ENCODE data around the gene WDPCP.
A peak's percentile ranks its signal among the peaks of the same experiment; 100 is the strongest.
"Not testable (repeated sequence)": the region's sequence is repeated elsewhere in the genome, so short reads cannot be mapped to it uniquely, and the experiment has no call there.

The WDPCP gene

DNA sequence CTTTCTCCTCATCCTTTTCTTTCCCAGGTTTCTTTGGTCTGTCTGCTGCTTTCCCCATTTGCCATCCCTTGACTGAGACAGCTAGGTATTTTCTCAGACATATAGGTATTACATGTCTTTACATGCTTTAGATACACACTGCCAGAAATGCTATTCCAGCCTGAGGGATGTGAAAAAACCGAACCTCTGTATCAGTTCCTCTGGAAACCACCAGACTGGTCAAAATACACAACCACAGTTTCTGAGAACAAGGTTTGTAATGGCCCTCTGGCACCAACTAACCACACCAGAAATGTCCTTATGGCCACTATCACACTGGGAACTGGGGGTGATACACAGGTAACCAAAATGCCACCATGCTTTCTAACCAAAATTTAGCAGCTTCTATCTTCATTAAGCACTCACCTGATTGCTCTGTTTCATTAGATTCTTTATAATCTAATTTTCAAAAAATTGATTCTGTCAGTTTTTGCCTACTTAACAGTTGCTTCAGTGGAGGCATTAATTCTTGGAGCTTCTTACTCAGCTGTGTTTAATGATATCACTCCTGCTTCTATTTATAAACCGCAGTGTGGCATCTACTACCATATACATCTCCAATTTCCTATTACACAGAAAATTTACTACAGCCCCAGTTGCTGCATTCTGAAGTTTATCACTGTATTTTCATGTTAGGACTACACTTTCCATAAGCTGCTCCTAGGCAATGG is 243.5 kb downstream of the WDPCP start:
- DNase-seq, result no peak

DNA sequence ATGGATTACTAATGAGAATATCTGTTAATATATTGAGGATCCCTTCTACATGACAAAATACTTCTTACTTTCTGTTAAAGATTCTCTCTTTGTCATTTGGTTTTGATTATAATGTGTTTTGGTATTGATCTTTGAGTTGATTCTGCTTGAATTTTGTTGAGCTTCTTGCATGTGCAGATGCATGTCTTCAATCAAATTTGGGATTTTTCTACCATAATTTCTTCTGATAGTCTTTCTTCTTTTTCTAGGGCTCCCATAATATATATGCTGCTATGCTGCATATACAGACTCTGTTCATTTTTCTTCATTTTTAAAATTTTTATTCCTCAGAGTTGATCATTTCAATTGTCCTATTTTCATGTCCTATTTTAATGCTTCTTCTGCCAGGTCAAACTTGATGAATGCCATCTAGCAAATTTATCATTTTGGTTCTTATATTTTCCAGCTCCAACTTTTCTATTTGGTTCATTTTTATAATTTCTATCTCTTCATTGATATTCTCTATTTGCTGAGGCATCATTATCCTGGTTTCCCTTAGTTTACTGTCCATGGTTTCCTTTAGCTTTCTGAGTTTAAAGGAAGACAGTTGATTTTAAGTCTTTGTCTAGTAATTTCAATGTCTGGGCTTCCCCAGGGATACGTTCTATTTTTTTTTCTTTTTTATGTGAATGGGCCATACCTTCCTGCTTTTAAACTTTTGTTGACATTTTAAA is 244.7 kb downstream of the WDPCP start:
- no peak for DNase-seq

DNA sequence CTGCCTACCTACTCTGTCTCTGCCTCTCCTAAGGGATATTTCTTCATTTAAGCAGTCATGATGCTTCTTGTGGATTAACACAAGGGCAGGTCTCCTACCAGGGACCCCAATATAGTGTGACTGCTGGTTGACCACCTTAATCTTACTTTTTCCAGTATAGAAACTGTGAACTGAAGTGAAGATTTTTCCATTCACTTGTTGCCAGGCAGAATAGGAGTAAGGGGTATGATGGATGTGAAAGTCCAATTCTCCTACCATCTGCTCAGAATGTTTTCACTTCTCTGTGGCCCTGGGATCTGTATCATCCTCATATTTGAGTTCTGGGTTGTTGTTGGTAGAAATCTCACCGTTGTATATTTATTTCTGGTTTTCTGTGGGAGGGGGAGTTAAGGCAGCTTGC is 247.8 kb downstream of the WDPCP start:
- no peak for DNase-seq

DNA sequence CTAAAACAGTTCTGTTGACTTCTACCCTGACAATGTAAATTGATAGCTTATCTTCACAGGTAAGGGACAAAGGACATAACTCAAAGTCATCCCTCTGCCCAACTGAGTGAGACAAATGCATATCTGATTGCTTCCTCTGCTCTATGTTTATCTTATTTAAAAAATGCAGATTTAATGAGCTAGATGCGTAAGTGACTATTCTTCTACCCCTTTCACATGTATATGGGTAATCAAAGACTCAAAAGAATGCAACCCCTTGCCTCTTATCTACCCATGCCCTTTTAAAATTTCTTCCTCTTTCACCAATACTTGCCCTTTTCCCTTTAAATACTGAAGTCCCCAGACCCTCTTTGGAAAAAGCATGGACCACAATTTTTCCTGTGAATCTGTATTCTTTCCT is 253.4 kb downstream of the WDPCP start:
- DNase-seq, result no peak

DNA sequence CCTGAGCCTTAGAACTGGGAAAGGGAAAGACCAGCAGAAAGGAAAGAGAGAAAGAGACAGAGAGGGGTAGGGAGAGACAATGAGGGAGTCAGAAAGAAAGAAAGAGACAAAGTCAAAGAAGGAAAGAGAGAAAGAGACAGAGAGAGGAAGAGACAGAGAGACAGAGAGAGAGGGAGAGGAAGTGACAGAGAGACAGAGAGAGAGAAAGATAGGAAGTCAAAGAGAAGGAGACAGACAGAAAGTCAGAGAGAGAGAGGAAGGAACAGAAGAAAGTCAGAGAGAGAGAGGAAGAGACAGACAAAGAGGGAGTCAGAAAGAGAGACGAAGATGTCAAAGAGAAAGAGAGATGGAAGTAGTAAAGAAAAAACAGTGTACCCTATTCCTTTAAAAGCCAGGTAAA is 261.8 kb downstream of the WDPCP start:
- DNase-seq, result no peak

DNA sequence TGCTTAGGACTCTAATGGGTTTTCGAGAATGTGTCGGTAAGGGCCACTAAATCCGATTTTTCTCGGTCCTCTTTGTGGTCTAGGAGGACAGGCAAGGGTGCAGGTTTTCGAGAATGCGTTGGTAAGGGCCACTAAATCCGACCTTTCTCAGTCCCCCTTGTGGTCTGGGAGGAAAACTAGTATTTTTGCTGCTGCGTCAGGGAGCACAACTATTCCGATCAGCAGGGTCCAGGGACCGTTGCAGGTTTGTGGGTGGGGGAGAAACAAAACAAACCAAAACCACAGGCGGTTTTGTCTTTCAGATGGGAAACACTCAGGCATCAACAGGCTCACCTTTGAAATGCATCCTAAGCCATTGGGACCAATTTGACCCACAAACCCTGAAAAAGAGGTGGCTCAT is 264.6 kb downstream of the WDPCP start:
- not testable (repeated sequence) for DNase-seq

DNA sequence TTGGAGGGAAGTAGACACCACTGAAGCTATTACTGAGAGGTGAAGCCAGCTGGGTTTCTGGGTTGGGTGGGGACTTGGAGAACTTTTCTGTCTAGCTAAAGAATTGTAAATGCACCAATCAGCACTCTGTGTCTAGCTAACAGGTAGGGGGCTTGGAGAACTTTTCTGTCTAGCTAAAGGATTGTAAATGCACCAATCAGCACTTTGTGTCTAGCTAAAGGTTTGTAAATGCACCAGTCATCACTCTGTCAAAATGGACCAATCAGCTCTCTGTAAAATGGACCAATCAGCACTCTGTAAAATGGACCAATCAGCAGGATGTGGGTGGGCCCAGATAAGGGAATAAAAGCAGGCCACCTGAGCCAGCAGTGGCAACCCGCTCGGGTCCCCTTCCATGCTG is 266.3 kb downstream of the WDPCP start:
- DNase-seq, result not testable (repeated sequence)

DNA sequence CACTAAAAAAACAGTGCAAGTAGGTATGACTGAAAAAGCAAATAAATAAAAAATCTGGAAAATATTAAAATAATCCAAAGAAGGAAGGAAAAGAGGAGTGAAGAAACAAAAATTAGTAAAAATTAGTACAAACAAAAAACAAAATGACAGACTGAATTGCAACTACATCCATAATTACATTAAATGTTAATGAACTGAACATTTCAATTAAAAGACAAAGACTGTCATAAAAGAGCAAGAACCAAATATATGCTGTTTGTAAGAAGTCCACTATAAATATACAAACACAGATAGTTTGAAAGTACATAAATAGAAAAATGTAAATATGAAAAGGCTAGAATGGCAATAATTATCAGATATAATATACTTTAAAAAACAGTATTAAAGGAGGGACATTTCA is 267.6 kb downstream of the WDPCP start:
- DNase-seq, result no peak

DNA sequence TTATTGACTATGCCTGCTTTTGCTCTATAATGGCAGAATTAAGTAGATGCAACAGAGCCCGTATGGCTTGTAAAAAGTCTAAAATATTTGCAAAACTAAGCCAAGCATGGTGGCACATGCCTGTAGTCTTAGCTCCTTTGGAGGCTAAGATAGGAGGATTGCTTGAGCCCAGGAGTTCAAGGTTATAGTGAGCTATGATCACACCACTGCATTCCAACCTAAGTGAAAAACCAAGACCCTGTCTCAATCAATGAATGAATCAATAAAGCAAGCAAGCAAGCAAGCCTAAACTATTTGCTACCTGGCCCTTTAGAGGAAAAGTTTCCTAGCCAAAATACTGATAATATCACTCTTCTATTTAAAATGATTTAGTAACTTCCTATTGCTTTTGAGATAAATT is 277.7 kb downstream of the WDPCP start:
- no peak for DNase-seq

DNA sequence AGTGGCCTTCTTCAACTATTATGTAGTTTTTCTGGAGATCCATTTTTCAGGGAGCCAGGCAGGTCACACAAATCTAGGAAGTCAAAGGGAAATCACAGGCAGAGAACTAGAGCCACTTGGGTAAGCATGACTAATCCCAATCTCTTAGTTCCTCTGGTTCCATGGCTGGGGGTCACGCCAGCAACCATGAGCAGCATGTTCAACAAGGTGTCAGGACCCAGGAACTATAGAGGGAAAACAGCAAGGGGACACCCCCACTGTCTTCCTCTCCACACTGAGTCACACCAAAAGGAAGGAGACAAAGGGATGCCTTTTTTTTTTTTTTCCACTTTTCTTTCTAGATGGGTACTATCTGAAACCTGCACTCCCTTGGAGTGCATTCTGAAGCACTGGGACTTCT is 286.8 kb downstream of the WDPCP start:
- DNase-seq, result peak; percentile 11

DNA sequence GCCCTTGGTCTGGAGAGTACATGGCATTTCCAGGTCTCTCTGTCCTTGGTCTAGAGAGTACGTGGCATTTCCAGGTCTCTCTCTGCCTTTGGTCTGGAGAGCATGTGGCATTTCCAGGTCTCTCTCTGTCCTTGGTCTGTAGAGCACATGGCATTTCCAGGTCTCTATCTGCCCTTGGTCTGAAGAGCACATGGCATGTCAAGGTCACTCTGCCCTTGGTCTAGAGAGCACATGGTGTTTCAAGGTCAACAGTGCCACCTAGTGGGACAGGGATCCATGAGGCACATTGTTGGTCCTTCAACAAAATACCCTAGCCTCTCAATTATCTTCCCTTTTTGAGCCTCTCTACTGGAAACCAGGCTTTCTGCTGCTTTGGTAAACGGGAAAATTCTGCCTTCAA is 287.4 kb downstream of the WDPCP start:
- DNase-seq, result peak; percentile 5

DNA sequence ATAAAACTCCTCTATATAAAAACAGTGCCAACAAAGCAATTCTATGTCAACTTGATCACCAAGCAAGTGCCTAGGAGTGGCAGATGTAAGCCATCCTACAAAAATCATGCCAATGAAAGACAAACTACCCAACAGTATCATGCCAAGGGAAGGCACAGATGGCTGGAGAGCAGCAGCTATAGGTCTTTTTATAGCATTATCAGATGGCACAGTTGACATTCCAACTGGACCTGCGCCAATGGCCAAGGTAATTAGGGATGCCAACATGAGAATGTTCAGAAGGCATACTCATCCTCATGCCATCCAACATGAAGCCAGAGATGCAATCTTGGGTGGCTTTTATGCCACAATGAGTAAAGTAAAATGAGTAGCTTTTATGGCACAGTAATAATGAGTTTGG is 300.3 kb downstream of the WDPCP start:
- DNase-seq, result no peak

DNA sequence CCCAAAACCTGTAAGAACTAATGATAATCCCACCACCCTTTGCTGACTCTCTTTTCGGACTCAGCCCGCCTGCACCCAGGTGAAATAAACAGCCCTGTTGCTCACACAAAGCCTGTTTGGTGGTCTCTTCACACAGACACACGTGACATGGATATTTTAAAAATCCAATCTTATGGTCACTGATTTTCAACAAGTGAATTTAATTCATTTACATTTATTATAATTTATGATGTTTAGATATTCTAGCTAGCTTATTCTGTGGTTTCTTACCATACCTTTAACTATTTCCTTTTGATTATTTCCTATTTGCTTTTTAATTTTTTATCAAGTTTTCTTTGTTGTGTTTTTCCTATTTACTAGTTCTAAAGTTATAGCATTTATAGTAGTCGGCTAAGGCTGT is 301.8 kb downstream of the WDPCP start:
- not testable (repeated sequence) for DNase-seq

DNA sequence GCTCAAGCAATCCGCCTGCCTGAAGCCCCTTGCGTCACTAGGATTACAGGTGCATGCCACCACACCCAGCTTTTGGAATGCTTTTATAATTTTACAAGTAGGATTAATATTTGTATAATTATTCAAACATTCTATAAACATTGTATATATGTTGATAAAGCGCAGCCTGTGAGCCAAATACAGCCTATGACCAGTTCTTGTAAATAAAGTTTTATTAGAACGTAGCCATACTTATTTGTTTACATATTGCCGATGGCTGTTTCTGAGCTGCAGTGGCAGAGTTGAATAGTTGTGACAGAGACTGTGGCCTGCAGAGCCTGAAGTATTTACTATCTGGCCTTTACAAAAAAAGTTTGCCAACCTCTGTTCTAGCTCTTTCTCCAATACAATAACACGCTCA is 305.0 kb downstream of the WDPCP start:
- DNase-seq, result no peak

DNA sequence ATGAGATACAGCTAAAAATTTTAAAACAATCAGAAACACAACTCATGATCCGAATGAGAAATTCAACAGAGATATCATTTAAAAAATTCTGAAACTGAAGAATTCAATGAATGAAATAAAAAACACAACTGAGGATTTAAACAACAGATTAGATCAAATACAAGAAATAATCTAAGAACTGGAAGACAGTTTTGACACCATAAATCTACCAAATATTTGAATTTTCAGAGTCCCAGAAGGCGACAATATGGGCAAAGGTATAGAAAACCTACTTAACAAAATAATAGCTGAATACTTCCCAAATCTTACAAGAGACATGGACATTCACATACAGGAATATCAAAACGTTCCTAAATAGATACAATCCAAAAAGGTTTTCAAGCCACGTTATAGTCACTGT is 315.7 kb downstream of the WDPCP start:
- no peak for DNase-seq

DNA sequence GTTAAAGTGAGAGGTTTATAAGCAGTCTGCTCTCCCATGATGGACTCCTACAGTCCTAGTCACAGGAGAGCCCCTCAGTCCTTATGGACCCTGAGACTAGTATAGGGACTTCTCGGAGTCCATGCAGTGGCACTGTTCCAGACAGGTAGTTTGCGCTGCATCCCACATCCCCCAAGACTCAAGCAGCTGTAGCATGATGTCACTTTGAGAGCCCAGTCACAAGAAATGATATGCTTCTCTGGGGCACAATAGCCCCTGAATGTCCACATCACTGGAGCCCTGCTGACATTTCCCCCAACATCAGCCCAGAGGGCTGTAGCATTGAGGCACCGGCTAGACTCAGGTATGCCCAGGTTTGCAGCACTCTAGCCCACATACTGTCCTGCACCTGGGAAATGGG is 317.6 kb downstream of the WDPCP start:
- no peak for DNase-seq

DNA sequence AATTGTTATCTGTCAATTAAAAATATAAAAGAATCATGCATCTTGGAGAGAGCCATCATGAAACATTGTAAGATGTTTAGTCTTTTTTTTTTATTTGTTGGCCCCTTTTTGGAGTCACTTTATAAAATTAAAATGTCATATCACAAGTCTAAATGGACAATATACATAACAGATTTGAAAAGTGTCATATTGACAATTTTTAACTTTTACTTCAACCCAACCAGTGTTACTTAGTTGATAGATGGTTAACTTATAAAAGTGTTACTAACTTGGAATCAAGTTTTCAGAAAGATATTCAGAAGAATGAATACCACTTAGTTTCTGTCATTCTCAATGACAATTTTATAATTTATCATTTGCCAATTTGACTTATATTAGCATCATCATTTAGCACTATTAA is 319.3 kb downstream of the WDPCP start:
- DNase-seq, result no peak

DNA sequence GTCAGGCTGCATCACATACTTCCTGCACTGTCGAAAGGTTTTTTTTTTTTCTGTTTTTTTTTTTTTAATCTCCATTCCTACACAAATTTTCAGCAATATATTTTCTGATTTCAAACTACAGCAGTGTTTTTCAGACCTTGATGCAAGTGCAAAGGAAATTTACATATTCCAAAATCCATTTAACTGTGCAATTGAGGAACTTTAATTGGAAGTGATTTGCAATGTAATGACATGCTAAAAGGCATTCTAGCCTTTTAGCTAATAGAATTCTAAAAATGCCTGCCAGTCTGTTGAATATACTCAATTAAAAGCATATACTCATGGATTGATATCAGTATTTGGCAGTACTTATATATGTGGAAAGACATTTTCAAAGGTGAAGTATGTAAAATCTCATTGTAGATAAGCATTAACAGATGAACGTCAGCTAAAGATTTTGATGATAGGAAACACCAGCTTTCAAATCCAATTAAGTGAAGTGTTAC is 327.1 kb downstream of the WDPCP start:
- DNase-seq, result no peak

DNA sequence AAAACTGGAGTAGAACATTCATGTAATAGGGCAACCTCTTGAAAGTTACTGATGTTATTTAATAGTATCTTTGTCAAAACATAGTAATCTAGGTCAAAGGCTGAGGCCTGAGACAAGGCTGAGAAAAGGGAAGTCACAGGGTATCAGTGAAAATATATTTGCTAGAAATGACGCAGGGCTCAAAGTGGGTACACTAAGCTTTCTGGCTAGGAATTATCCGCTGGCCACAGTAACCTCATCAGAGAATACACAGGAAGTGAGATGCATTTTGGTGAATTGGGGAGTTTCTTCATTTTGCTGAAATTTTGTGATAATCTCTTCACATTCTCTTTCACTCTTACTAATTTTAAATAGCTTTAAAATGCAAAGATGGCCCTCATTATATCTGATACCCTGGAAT is 330.8 kb downstream of the WDPCP start:
- DNase-seq, result no peak

DNA sequence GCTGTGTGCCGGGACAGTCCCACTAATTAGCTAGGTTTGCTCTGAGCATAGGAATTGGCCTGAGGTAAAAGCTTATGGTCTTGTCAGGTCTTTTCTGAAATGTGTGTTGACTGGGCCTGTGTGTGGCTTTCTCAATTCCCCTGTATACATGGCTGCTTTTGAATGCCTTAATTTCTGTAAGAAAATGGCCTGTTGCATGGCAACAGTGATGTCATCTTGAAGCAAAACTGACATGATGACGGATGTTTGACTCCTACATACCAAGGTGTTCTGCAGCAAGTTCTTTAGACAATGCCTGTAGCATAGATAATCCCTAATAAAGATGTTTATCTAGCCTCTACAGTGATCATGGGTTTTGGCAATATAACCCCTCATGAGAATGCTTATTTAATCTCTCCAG is 339.1 kb downstream of the WDPCP start:
- DNase-seq, result no peak

DNA sequence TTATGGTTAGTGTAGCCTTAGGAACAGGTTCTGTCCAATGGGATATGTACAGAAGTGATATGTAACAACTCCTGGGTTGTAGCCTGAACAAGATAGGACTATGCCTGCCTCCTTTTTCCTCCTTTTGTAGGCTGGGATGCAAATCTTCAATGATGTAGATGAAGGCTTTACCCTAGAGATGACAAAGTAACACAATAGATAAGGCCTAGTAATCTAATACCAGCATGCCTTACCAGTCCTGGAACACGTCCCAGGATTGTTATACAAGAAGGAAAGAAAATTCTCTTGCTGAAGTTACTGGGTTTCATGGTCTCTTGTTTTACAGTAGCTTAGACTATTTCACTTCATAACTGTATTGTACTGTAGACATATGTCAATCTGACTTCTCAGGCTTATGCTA is 345.5 kb downstream of the WDPCP start:
- no peak for DNase-seq

DNA sequence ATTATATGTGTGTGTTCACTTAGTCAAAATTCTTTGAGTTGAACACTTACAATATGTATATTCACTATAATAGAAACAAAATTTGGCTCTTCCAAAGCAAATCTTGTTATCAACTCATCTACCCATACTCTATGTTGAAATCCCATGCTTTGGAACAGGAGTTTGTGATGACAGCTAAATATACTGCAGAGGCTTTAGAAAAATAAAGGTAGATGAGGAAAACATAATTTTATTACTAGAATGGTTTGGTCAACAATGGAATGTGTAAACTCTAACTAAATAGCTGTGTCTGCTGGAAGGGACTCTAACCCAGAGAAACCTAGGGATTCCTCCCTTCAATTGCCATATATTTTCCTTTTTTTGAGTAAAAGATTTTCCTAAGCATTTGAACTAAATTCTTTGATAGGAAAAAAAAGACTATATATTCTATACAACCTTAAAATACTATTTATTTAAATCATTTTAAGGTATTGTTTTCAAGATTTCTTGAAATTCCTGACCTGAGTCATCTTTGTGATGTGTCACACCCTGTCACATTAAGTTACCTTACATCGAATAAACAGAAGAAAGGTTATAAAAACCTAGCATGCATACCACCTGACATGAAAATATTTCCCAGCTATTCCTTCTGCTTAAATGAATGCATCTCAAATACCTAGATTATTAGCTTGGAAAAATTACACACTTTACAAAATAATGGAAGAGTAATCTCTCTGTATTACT is 362.2 kb downstream of the WDPCP start:
- DNase-seq, result no peak

DNA sequence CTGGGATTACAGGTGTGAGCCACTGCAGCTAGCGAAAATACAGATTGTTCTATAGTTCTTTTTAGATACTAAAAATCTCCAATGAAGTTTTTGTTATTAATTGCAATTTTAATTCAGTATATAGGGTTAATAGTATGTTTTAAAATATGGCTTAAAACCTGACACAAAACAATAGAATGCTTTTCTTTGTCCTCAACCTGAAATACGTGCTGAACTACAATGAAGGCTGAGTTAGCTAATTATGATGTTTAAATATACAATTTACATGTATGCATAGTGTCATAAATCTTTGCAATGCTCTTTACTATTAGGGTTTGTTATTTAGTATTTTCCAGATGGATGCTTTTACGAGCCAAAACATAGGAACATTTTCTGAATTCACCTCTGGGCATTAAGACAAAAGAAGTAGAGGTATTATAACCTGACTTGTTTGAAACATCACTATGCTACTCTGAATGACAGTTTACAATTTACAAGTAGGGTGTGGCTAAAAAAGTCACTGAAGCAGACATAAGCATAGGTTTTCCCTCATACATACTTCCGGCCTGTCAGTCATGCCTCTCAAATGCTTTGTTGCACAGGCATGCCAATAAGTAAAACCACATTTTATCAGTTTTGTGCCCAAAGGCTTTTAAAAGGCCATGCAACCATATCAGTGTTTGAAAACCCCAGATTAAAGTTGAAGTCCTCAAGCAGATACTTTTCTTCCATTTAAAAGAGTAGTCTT is 369.3 kb downstream of the WDPCP start:
- no peak for DNase-seq

Measured in activated CD4-positive, alpha-beta T cell treated with anti-CD3 and anti-CD28 coated beads for 48 hours (primary cell).